ENCODE measurements around the gene NOD2. TPM values are rescaled to one million over a fixed set of nuclear protein-coding genes. Genes with fewer than 3 reads are reported as not detected.
A peak's percentile ranks its signal among the peaks of the same experiment; 100 is the strongest.

The NOD2 gene
- total RNA-seq, 4 donors from 2014 or later: 0.41 to 2.6 (median 2.2) TPM; not detected in 1

DNA sequence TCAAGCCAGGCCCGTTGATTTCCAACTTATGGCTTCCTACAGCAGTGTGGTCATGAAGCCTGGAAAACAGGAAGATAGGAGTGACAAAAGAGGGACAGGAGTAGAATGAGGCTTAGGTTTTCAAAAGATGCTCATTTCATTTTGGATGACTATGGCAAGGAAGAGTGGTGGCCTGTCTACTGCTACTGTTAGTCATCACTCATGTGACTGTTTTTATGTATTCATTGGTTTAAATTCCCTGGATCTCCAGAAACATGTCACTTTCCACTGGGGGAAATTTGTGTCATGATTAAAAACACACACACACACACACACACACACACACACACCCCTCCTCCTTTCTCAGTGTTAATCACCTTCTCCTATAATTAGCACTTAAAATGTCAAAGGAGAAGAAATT, 47.3 kb downstream of the NOD2 start:
- in situ Hi-C loops (cut with MboI; ENCODE audit: low pct_ligation_motif_present in 1 of 4, low pct_unique_long_range_greater_than_20kb in 1 of 4, low sequenced_read_pairs in 3 of 4): no loop called here
- Histone ChIP-seq H3K9me3 (no peaks in the 10 kb centered on the region), H3K36me3 (no peaks in the 10 kb centered on the region), H3K27me3 (no peaks in the 10 kb centered on the region), H3K27ac (peak overlapping the region in 2 of 4 donors; percentile 79 to 90), H3K4me1 (peaks cover 11 to 33% (median 16%) of the 10 kb centered on the region in 4 donors), H3K4me3 (no peak overlapping the region)
- TF ChIP-seq POLR2AphosphoS5 (IDR thresholded peaks at IDR 0.05) (no peak), POLR2A (IDR thresholded peaks at IDR 0.05) (no peak), EP300 (IDR thresholded peaks at IDR 0.05; ENCODE audit: low read depth) (no peak)
- TF ChIP-seq, protein P1, sequence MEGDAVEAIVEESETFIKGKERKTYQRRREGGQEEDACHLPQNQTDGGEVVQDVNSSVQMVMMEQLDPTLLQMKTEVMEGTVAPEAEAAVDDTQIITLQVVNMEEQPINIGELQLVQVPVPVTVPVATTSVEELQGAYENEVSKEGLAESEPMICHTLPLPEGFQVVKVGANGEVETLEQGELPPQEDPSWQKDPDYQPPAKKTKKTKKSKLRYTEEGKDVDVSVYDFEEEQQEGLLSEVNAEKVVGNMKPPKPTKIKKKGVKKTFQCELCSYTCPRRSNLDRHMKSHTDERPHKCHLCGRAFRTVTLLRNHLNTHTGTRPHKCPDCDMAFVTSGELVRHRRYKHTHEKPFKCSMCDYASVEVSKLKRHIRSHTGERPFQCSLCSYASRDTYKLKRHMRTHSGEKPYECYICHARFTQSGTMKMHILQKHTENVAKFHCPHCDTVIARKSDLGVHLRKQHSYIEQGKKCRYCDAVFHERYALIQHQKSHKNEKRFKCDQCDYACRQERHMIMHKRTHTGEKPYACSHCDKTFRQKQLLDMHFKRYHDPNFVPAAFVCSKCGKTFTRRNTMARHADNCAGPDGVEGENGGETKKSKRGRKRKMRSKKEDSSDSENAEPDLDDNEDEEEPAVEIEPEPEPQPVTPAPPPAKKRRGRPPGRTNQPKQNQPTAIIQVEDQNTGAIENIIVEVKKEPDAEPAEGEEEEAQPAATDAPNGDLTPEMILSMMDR (IDR thresholded peaks at IDR 0.05): no peak
- 60 to 73% methylated on average over 1 of the region's 1 CpG for WGBS, 2 donors (ENCODE audit: low coverage in 1 of 2)
- intact Hi-C loops (cut with DNase I; ENCODE audit: low total_unique reads): no loop called here
- no peak for DNase-seq

DNA sequence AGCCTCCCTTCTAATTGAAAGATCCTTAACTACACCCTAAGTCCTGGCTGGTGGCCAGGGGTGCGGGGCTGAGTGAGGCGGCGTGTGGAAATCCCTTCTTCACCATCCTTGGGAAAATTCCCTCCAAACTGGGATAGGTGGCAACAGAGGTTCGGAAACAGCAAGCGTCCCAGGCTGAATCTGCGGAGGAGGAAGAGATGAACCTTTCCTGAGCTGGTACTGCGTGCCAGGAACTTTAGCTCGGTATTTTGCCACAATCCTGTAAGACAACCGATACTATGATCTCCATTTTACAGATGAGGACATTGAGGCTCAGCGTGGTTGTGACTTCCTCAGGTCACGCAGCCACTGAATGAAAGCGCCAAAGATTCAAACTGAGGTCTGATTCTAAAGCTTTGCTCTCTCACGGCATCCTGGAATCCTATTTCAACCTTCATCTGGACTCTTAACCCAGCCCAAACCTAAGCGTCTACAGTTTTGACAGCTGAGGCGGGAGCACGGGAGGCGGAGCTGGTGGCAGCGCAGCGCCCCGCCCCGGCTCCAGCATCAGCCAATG, 47.9 kb downstream of the NOD2 start:
- H3K4me3 ChIP-seq: peak overlapping the region in 3 of 4 donors; percentile 31 to 79 (median 44)
- H3K4me1 ChIP-seq: peaks cover 11 to 39% (median 19%) of the 10 kb centered on the region in 4 donors
- DNase-seq: peak; percentile 14
- no peaks in the 10 kb centered on the region for H3K9me3 ChIP-seq
- in situ Hi-C loops (cut with MboI; ENCODE audit: low pct_ligation_motif_present in 1 of 4, low pct_unique_long_range_greater_than_20kb in 1 of 4, low sequenced_read_pairs in 3 of 4) (no loop called here), intact Hi-C loops (cut with DNase I; ENCODE audit: low total_unique reads) (no loop called here)
- H3K27ac ChIP-seq: peak overlapping the region; percentile 69 to 90 (median 76)
- 6% methylated on average over 18 of the region's 21 CpGs; no CpG with 5 or more reads in 1 of the 2 donors for WGBS, 2 donors (ENCODE audit: low coverage in 1 of 2)
- TF ChIP-seq POLR2AphosphoS5 (IDR thresholded peaks at IDR 0.05) (no peak), POLR2A (IDR thresholded peaks at IDR 0.05) (no peak), EP300 (IDR thresholded peaks at IDR 0.05; ENCODE audit: low read depth) (no peak)
- TF ChIP-seq, protein P1 (IDR thresholded peaks at IDR 0.05): no peak
- H3K36me3 ChIP-seq: no peaks in the 10 kb centered on the region
- H3K27me3 ChIP-seq: no peaks in the 10 kb centered on the region

- 1% methylated on average over 33 of the region's 93 CpGs; no CpG with 5 or more reads in 1 of the 2 donors for WGBS, 2 donors (ENCODE audit: low coverage in 1 of 2)
These were observed 48.6 kb downstream of the NOD2 start, which contains the start of gene CYLD for GRCh38 chr16:50741781-50742575. CYLD (plus strand) TSS chr16:50742086; CDS start chr16:50749699, 7,613 bp downstream.

More at GRCh38 chr16:50741781-50742575, 48.6 kb downstream of the NOD2 start, which contains the start of gene CYLD:
- Histone ChIP-seq H3K4me1 (peaks cover 11 to 46% (median 19%) of the 10 kb centered on the region in 4 donors), H3K27ac (peak within 1 kb of the TSS; percentile 90 to 97 (median 91)), H3K4me3 (peak within 1 kb of the TSS; percentile 79 to 100 (median 90)), H3K27me3 (no peaks in the 10 kb centered on the region), H3K36me3 (no peaks in the 10 kb centered on the region), H3K9me3 (no peaks in the 10 kb centered on the region)
- in situ Hi-C loops (cut with MboI; ENCODE audit: low pct_ligation_motif_present in 1 of 4, low pct_unique_long_range_greater_than_20kb in 1 of 4, low sequenced_read_pairs in 3 of 4) (no loop called here), intact Hi-C loops (cut with DNase I; ENCODE audit: low total_unique reads) (no loop called here)
- TF ChIP-seq, protein P1 (IDR thresholded peaks at IDR 0.05): no peak
- TF ChIP-seq POLR2A (IDR thresholded peaks at IDR 0.05): peak; percentile 70
- no peak for TF ChIP-seq EP300 (IDR thresholded peaks at IDR 0.05; ENCODE audit: low read depth)
- TF ChIP-seq POLR2AphosphoS5 (IDR thresholded peaks at IDR 0.05): peak; percentile 78 to 84 (median 78)
- DNase-seq: peak; percentile 100

All from transverse colon (tissue), 4 donors.